Common myeloid progenitor, CD34-positive (primary cell): ENCODE results near the gene CDC42SE2.
"Not testable (repeated sequence)": the region's sequence is repeated elsewhere in the genome, so short reads cannot be mapped to it uniquely, and the experiment has no call there.

ENCODE experiments used
- CTCF ChIA-PET: fragments of 350-600 bp; sonication (Branson Sonifier 250); formaldehyde crosslinking; loops from one replicate; lab custom pipeline; 2021; ENCODE audit warnings: antibody characterized with exemption; lab: Charles Lee
- POLR2A ChIA-PET: fragments of 350-600 bp; sonication (Branson Sonifier 250); formaldehyde crosslinking; loops from one replicate; lab custom pipeline; 2021; ENCODE audit warnings: antibody characterized with exemption; lab: Charles Lee
- DNase-seq, 3 donors: peaks; one replicate each; pipeline versions ENCODE4 v3.0.0 to v3.0.0-alpha.2; 2013
- H3K27ac ChIP-seq, 2 experiments: 1 replicate in 1 of 2; 2 replicates in 1 of 2; pipeline ENCODE4 v1.7.0; 2013; ENCODE audit warnings: inconsistent platforms in 2 of 2, low read length in 2 of 2, mild to moderate bottlenecking in 2 of 2, low read depth in 1 of 2, moderate library complexity in 1 of 2; ENCODE audit not compliant: severe bottlenecking in 2 of 2, insufficient read depth in 1 of 2, poor library complexity in 1 of 2
- H3K27me3 ChIP-seq, 5 experiments: replicated peaks in 2 of 5; 1 replicate in 3 of 5; 2 replicates in 2 of 5; pipeline versions ENCODE4 v1.6.1 to v1.7.0; 2013; ENCODE audit warnings: low read length in 4 of 5, mild to moderate bottlenecking in 2 of 5, moderate library complexity in 2 of 5, inconsistent platforms in 1 of 5; ENCODE audit not compliant: insufficient read depth in 5 of 5, control insufficient read depth in 4 of 5
- H3K36me3 ChIP-seq, 4 experiments: 1 replicate in 2 of 4; 2 replicates in 2 of 4; pipeline versions ENCODE4 v1.6.1 to v1.7.0; 2013; ENCODE audit warnings: low read length in 3 of 4, control low read depth in 1 of 4, mild to moderate bottlenecking in 1 of 4; ENCODE audit not compliant: control insufficient read depth in 4 of 4, insufficient read depth in 4 of 4
- H3K4me1 ChIP-seq, 4 experiments: 1 replicate in 3 of 4; 2 replicates in 1 of 4; pipeline versions ENCODE4 v1.6.1 to v1.7.1; 2013; ENCODE audit warnings: low read length in 3 of 4, mild to moderate bottlenecking in 3 of 4, control low read depth in 1 of 4, inconsistent platforms in 1 of 4, moderate library complexity in 1 of 4; ENCODE audit not compliant: control insufficient read depth in 4 of 4, insufficient read depth in 4 of 4; ENCODE audit errors: control extremely low read depth in 1 of 4
- H3K4me3 ChIP-seq, 7 experiments: 1 replicate in 4 of 7; 2 replicates in 3 of 7; pipeline versions ENCODE4 v1.5.1 to v1.7.0; 2013; ENCODE audit warnings: mild to moderate bottlenecking in 7 of 7, low read length in 6 of 7, moderate library complexity in 6 of 7, inconsistent platforms in 2 of 7, low read depth in 2 of 7, control low read depth in 1 of 7; ENCODE audit not compliant: insufficient read depth in 4 of 7, control insufficient read depth in 1 of 7; ENCODE audit errors: extremely low read depth in 1 of 7
- H3K9me3 ChIP-seq, 5 experiments: 1 replicate in 4 of 5; 2 replicates in 1 of 5; pipeline versions ENCODE4 v1.6.1 to v1.7.1; 2013; ENCODE audit warnings: low read length in 4 of 5, mild to moderate bottlenecking in 2 of 5, inconsistent platforms in 1 of 5, low read depth in 1 of 5, moderate library complexity in 1 of 5; ENCODE audit not compliant: control insufficient read depth in 4 of 5, insufficient read depth in 2 of 5; ENCODE audit errors: control extremely low read depth in 1 of 5
- WGBS: methylation state at CpG from one replicate; pipeline ENCODE4 v1.1.5; 2013; ENCODE audit not compliant: insufficient coverage; 5-methylcytosine and 5-hydroxymethylcytosine counted together

Gene CDC42SE2

GRCh38 chr5:131346204-131346603 is 82.4 kb downstream of the CDC42SE2 start:
- H3K27ac ChIP-seq, CTCF ChIA-PET, H3K27me3 ChIP-seq, H3K4me1 ChIP-seq, DNase-seq, H3K4me3 ChIP-seq, POLR2A ChIA-PET: not testable (repeated sequence)
- Histone ChIP-seq H3K9me3 (peaks cover 4 to 12% (median 5%) of the 10 kb centered on the region in 5 experiments), H3K36me3 (peaks cover 12 to 23% (median 15%) of the 10 kb centered on the region in 4 experiments)
- no CpG with 5 or more reads among the region's 3 CpGs for WGBS

- peaks cover 2 to 4% (median 2%) of the 10 kb centered on the region in 4 experiments for H3K36me3 ChIP-seq
- peaks cover 21 to 36% (median 29%) of the 10 kb centered on the region in 4 experiments for H3K4me1 ChIP-seq
- H3K4me3 ChIP-seq: no peak overlapping the region
- CTCF ChIA-PET: interaction anchor here (2.3 to 2.4 kb wide), 2 partner anchors 12 to 21 kb away, joined by 7 read pairs; no protein-coding TSS in a partner anchor
- H3K27me3 ChIP-seq: no peaks in the 10 kb centered on the region
- no peak for DNase-seq
- no peaks in the 10 kb centered on the region for H3K9me3 ChIP-seq
- no peak overlapping the region for H3K27ac ChIP-seq
- no CpG with 5 or more reads among the region's 3 CpGs for WGBS
- POLR2A ChIA-PET: no interaction called here
Measured at GRCh38 chr5:131353991-131354390, 90.1 kb downstream of the CDC42SE2 start.

- Histone ChIP-seq H3K27ac (peak overlapping the region; percentile 34 to 59), H3K27me3 (no peaks in the 10 kb centered on the region), H3K9me3 (no peaks in the 10 kb centered on the region), H3K4me3 (peak overlapping the region in 1 of 7 experiments; percentile 12), H3K4me1 (peaks cover 21 to 36% (median 29%) of the 10 kb centered on the region in 4 experiments), H3K36me3 (peaks cover 3 to 14% (median 10%) of the 10 kb centered on the region in 4 experiments)
- WGBS: 17% methylated on average over 1 of the region's 1 CpG
- ChIA-PET POLR2A (interaction anchor here (0.9 kb wide), 1 partner anchor 90 kb away, joined by 4 read pairs; no protein-coding TSS in a partner anchor), CTCF (interaction anchor here (1.2 to 2.4 kb wide), 8 partner anchors 10 to 32 kb away, joined by 3 to 9 read pairs (median 6); no protein-coding TSS in a partner anchor)
- peak in 2 of 3 donors; percentile 22 to 37 for DNase-seq
Measured at GRCh38 chr5:131355971-131356528, 92.2 kb downstream of the CDC42SE2 start.

- no peak for DNase-seq
- ChIA-PET POLR2A (interaction anchor here (0.9 kb wide), 1 partner anchor 91 kb away, joined by 4 read pairs; no protein-coding TSS in a partner anchor), CTCF (interaction anchor here (0.9 to 2.1 kb wide), 6 partner anchors 16 to 105 kb away, joined by 3 to 9 read pairs (median 3); no protein-coding TSS in a partner anchor)
- Histone ChIP-seq H3K9me3 (no peaks in the 10 kb centered on the region), H3K4me1 (peaks cover 21 to 37% (median 29%) of the 10 kb centered on the region in 4 experiments), H3K4me3 (no peak overlapping the region), H3K27ac (no peak overlapping the region), H3K27me3 (no peaks in the 10 kb centered on the region), H3K36me3 (peaks cover 4 to 20% (median 14%) of the 10 kb centered on the region in 4 experiments)
- 100% methylated on average over 1 of the region's 1 CpG for WGBS
Measured at GRCh38 chr5:131356619-131357018, 92.8 kb downstream of the CDC42SE2 start.

- Histone ChIP-seq H3K9me3 (no peaks in the 10 kb centered on the region), H3K4me3 (peak overlapping the region in 2 of 7 experiments; percentile 5 to 57), H3K27me3 (no peaks in the 10 kb centered on the region), H3K27ac (peak overlapping the region; percentile 13 to 65), H3K36me3 (peaks cover 4 to 20% (median 16%) of the 10 kb centered on the region in 4 experiments), H3K4me1 (peaks cover 21 to 37% (median 31%) of the 10 kb centered on the region in 4 experiments)
- POLR2A ChIA-PET: no interaction called here
- peak in 2 of 3 donors; percentile 46 to 53 for DNase-seq
- 22% methylated on average over 3 of the region's 5 CpGs for WGBS
- CTCF ChIA-PET: interaction anchor here (0.7 to 1.7 kb wide), 4 partner anchors 11 to 106 kb away, joined by 3 to 4 read pairs (median 3); no protein-coding TSS in a partner anchor
Measured at GRCh38 chr5:131357739-131358561, 94.1 kb downstream of the CDC42SE2 start.

GRCh38 chr5:131361677-131362315 is 97.9 kb downstream of the CDC42SE2 start:
- no peaks in the 10 kb centered on the region for H3K27me3 ChIP-seq
- ChIA-PET CTCF (interaction anchor here (0.9 to 2.1 kb wide), 6 partner anchors 9 to 23 kb away, joined by 3 to 7 read pairs (median 3); no protein-coding TSS in a partner anchor), POLR2A (no interaction called here)
- H3K27ac ChIP-seq: no peak overlapping the region
- H3K4me3 ChIP-seq: no peak overlapping the region
- peaks cover 4 to 22% (median 20%) of the 10 kb centered on the region in 4 experiments for H3K36me3 ChIP-seq
- H3K9me3 ChIP-seq: no peaks in the 10 kb centered on the region
- WGBS: 98% methylated on average over 14 of the region's 15 CpGs
- no peak for DNase-seq
- H3K4me1 ChIP-seq: peaks cover 15 to 27% (median 25%) of the 10 kb centered on the region in 4 experiments
